Peyer's patch (tissue), 4 donors: ENCODE data around the gene DNAI1.

Experiments
- CTCF ChIP-seq, 6 experiments: fragments of 450-650 bp in 4 of 6; fragments of 200-600 bp in 2 of 6; sonication (generic) in 1 of 6; IDR thresholded peaks; one replicate each; pipeline ENCODE4 v1.5.1; 2017 to 2019; ENCODE audit warnings: antibody characterized with exemption in 6 of 6, mild to moderate bottlenecking in 3 of 6, moderate library complexity in 1 of 6
- POLR2A ChIP-seq, 2 donors: fragments of 450-650 bp; IDR thresholded peaks; one replicate each; pipeline ENCODE4 v1.5.1; 2017; ENCODE audit warnings: antibody characterized with exemption in 2 of 2, mild to moderate bottlenecking in 2 of 2, moderate library complexity in 2 of 2

GRCh38 chr9:34563262-34563661 is 104.7 kb downstream of the DNAI1 start:
- TF ChIP-seq CTCF (IDR thresholded peaks at IDR 0.05) (no peak), POLR2A (IDR thresholded peaks at IDR 0.05) (no peak)
